HG02623 (cell line): ENCODE data around the gene HOTAIR.

ENCODE experiments used
- ATAC-seq: cut with Tn5 transposase; IDR thresholded peaks from one replicate; pipeline ENCODE4 v1.9.1; 2021; ENCODE audit warnings: moderate library complexity; ENCODE audit not compliant: unreplicated experiment

HOTAIR gene

GRCh38 chr12:54011665-54012532 is 37.1 kb upstream of the HOTAIR start:
- ATAC-seq, result no peak

DNA sequence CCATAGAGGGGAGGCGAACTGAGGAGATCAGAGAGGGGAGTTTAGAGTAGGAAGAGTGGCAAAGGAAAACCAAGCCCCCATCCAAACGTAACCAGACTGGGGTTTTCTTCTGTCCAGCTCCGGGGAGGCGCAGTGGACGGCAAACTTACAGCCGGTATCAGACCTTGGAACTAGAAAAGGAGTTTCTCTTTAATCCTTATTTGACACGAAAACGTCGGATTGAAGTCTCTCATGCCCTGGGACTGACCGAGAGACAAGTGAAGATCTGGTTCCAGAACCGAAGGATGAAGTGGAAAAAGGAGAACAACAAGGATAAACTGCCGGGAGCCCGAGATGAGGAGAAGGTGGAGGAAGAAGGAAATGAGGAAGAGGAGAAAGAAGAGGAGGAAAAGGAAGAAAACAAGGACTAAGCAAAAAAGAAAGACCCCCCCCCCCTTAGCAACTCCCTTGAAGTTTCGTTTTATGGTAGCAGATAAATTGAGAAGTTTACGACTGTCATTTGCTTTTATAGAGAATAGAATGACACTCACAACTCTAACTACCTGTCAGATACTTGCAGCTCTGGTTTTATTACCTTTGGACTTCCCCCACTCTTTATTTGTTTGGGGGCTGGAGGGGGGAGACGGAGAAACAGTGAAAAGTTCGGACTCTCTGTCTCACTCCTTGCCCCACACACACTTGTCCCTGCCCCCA is 36.4 kb upstream of the HOTAIR start:
- no peak for ATAC-seq

DNA sequence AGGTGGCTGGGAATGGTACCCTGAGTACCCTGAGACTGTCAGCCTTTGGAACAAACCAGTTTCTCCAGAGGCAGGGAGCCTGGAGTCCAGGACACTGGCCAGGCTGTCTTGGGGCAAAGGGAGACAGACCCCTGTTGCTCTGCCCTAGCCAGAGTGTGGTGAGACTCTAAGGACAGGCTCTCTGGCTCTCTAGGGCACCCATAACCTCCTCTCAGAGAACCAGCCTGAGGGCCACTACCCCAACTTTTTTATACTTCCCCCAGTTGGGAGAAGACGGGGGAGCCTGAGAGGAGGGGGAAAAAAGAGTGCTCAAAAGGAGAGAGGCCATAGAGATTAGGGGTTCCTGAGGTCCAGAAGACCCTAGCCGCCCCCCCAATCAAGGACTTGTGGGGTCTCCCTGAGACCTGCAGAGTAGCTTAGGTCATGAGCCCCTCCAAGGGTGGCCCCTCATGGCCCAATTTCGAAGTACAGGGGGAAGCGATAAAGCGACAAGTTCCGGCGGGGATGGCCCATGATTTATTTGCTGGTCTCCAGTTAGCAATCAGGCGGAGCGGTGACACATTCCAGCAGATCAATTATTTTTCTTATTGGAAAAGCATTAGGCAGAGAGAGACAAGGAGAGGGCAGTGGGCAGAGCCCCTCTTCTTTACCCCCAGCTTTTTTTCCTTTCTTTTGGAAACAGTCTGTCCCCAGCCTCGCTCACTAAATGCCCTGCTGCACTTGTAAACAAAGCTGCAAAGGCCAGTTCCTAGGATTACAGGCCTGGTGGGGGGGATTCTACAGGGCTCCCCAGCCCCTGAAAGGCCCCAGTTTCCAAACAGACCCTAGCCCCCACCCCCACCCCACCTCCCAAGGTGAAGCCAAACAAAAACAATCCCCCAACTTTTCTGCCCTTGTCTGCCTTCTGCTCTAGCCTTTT is 35.6 kb upstream of the HOTAIR start:
- no peak for ATAC-seq

DNA sequence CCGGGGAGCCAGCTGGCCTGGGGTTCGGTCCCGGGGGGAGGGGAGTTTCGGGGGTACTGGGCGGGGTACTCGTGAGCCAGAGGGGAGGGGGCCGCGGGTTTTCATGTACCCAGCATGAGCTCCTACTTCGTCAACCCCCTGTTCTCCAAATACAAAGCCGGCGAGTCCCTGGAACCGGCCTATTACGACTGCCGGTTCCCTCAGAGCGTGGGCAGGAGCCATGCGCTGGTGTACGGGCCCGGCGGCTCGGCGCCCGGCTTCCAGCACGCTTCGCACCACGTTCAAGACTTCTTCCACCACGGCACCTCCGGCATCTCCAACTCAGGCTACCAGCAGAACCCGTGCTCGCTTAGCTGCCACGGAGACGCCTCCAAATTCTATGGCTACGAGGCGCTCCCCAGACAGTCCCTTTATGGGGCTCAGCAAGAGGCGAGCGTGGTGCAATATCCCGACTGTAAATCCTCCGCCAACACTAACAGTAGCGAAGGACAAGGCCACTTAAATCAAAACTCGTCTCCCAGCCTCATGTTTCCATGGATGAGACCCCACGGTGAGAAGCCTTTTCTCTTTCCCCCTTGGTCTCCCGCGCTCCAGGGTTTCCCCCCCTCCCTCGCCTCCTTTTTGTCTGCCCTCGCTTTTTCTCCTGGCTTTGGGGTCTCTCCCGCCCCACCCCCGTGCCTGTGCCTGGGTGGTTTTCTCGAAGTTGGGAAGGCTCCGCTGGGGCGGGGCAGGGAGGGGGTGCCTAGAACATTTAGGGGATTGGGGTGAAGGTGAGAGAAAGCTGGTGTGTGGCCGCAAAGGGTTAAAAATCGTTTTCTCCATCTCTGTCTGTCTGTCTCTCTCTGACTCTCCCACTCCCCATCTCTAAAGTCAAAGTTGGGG is 34.7 kb upstream of the HOTAIR start:
- no peak for ATAC-seq

DNA sequence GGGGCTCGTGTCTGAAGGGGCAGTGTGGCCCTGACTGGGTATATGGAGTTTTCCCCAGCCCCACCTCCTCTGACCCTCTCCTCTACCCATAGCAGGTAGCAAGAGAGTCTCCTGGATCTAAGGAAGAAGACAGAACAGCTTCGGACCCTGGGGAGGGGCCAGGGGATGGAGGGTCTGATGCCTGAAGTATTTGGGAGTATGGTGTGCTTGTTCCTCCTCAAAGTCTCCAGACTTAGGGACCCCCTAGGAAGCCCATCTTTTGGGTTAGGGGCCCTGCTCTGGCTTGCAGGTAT is 33.5 kb upstream of the HOTAIR start:
- no peak for ATAC-seq

DNA sequence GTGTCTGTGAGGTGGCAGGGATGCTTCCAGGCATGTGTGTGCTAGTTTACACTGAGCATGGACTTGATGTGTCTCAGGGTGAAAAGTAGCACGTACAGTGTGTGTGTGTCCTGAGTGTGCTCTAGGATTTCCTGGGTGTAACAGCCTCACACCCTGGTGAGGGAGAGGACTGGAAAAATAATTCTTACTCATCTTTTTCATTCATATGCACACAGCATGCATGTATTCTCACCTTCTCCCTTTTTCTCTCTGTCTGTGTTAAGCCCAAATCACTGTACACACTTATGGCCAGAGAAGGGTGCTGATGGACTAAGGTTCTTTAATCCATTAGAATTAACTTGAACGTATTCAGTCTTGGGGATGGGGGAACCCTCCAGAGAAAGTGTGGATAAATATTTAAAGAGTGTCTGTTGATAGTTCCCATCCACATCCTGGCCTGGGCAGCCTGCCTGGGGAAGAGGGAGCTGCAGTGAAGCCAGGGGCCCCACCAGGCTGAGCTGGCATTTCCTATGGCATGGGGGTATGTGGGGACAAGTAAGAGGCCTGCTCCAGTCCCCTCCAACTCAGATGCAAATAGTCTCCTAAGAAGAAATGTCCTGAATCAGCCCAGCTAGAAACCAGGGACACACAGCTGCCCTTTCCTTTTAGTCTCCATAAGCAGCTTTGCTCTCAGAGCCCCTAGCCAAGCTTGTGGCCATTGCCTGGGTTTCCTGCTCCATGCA is 32.9 kb upstream of the HOTAIR start:
- ATAC-seq, result no peak

DNA sequence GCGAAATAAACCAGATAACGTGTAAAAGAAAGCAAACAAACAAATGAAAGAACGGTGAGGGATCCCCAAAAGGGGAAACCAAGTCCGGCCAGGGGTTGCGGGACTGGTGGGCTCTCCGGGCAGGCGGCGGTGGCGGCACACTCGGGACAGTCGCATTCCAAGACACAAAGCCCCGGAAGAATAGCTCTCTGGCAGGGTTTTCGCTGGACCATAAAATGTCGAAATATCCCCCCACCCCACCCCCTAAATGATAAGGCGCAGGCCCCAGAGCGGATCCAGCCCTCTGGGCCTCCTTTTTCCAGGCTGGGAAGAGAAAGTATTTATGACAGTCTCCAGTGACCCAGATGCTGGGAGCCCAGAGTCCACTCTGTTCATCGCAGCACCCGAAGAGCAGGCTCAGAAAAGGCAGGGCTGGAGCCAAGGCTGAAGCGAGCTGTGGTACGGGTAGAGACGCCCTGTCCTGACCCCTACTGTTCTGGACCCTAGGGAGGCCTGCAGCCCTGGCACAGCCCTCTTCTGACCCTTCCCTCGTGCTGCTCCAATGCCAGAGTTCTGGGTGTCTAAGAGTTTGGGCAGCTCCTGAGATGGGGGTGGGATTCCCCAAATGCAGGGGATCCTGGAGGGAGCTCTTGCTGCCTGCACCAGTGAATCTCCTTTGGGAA is 31.9 kb upstream of the HOTAIR start:
- ATAC-seq, result no peak

- ATAC-seq, result no peak
These were observed 31.3 kb upstream of the HOTAIR start for GRCh38 chr12:54005853-54006558.

DNA sequence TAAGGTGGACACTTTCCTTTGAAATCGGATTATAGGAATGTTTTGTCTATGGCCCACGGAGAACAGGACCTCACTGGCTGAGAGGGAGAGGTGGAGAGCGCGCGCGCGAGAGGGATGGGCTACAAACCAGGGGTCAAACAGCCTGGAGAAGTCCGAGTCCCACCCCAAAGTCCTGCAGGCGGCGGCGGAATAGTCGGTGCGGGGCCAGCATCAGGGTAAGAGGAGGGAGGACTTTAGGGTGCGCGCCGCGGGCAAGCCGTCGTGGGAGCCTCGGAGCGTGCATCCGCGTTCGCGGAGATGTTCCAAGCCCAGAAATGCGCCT is 30.7 kb upstream of the HOTAIR start:
- no peak for ATAC-seq

DNA sequence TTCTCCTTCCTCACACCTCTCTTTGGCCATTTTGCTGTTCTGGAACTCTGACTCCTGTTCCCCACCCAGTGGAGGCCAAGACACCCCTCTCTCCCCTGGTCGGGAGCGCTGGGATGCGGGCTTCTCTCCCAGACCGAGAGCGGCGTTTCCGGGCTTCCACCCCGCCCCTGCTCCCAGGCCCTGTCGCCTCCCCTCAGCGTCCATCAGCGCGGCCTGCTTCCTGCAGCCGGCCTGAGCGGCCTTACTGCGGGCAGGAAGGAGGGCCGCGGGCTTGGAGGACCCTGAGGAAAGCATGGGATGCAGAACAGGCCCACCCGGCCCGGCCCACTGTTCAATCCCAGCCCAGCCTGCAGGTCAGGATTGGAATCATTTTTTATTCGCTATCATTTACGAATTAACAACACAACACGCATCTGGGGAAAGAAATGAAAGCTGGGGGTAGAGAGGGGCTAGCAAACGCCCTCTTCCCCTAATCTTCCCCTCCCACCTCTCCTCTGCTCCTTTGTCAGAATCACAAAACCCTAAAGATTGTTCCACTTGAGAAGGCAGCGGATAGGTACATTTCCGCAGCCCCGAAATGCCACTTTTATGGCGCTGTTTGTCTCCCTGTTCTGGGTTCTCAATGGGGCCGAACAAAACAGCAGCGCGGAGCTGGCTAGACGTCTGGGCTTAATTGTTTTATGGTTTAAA is 30.2 kb upstream of the HOTAIR start:
- no peak for ATAC-seq

DNA sequence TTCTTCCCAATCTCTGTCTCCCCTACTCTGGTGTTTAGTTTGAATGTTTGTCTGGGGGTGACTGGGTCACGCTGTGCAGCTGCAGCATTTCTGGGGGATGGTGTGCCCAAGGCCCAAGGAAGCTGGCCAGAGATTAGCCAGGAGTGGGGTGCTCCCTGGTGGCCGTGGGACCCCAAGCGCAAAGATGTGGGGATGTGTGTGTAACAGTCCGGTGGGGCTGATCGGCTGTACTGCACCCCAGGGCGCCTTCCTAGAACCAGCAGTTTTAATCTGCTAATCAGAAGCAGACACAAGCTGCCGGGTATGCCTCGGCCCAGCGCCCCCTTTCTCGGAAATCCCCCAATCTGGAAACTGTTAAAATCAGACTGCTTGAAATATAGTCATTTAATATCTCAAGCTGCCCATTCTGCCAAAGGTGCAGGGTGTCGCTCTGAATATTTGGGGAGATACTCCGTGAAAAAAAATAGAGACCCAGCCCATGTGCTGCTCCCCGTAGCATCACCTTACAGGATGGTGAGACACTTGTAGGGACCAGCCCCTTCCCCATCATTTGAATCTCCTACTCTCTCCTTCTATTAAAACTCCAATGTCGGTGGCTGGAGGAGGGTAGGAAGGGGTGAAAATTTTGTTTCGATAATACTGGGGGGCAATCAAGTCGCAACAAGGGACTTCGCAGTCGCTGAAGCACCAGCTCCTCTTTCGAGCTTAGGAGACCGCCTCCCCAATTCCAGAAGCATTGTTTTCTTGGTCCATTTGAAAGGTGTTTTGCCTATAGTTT is 29.5 kb upstream of the HOTAIR start:
- ATAC-seq, result no peak

DNA sequence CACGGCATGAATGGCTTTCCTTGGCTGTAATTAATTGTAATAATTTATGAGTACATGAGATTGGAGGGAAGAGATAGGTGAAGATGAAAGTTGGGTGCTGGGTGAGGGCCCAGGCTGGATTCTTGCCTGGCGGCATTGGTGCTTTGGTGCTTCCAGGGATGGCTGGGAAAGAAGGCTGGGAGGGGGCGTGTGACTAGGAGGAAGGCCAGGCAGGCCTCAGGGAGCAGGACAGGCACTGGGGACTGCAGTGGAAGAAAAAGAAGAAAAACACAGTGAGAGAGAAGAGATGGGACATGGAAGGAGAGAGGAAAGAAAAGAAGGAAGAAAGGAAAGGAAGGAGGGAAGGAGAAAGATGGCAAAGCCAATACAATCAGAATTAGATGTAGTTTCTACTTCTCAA is 28.9 kb upstream of the HOTAIR start:
- ATAC-seq, result no peak

GRCh38 chr12:54002915-54003389 is 28.2 kb upstream of the HOTAIR start:
- ATAC-seq, result no peak

- ATAC-seq, result no peak
These were observed 27.6 kb upstream of the HOTAIR start for GRCh38 chr12:54002278-54002914.

GRCh38 chr12:54001283-54002187 is 26.8 kb upstream of the HOTAIR start:
- no peak for ATAC-seq
